Spleen (tissue), 11 donors: ENCODE measurements around the gene DPYD. TPM values are rescaled to one million over a fixed set of nuclear protein-coding genes. Genes with fewer than 3 reads are reported as not detected.

ENCODE experiments used
- DNase-seq: peaks from one replicate; pipeline ENCODE4 v3.0.0-alpha.2; 2020
- H3K27ac ChIP-seq, 8 donors: fragments of 200-600 bp; sonication (generic) in 7 of 8; 1 replicate in 4 of 8; 2 replicates in 4 of 8; pipeline versions ENCODE4 v1.5.0 to v1.8.0; 2016 to 2021; ENCODE audit warnings: inconsistent platforms in 4 of 8, mild to moderate bottlenecking in 4 of 8, moderate library complexity in 1 of 8
- H3K27me3 ChIP-seq, 7 donors: fragments of 200-600 bp; sonication (generic) in 6 of 7; replicated peaks in 1 of 7; 1 replicate in 4 of 7; 2 replicates in 3 of 7; pipeline versions ENCODE4 v1.5.0 to v1.8.0; 2016 to 2021; ENCODE audit warnings: inconsistent platforms in 3 of 7, mild to moderate bottlenecking in 1 of 7
- H3K36me3 ChIP-seq, 6 donors: fragments of 200-600 bp; sonication (generic) in 5 of 6; 1 replicate in 4 of 6; 2 replicates in 2 of 6; pipeline versions ENCODE4 v1.5.0 to v1.8.0; 2016 to 2021; ENCODE audit warnings: inconsistent platforms in 2 of 6
- H3K4me1 ChIP-seq, 6 donors: fragments of 200-600 bp; sonication (generic) in 5 of 6; 1 replicate in 3 of 6; 2 replicates in 3 of 6; pipeline versions ENCODE4 v1.5.0 to v1.8.0; 2016 to 2021; ENCODE audit warnings: inconsistent platforms in 3 of 6
- H3K4me3 ChIP-seq, 8 donors: fragments of 200-600 bp; sonication (generic) in 7 of 8; 1 replicate in 4 of 8; 2 replicates in 4 of 8; pipeline versions ENCODE4 v1.5.0 to v1.8.0; 2016 to 2021; ENCODE audit warnings: inconsistent platforms in 4 of 8, mild to moderate bottlenecking in 4 of 8, moderate library complexity in 2 of 8
- H3K9me3 ChIP-seq, 8 donors: fragments of 200-600 bp; sonication (generic) in 7 of 8; 1 replicate in 4 of 8; 2 replicates in 4 of 8; pipeline versions ENCODE4 v1.5.0 to v1.8.0; 2016 to 2021; ENCODE audit warnings: inconsistent platforms in 4 of 8
- POLR2A ChIP-seq, 3 donors: fragments of 450-650 bp; IDR thresholded peaks; one replicate each; pipeline ENCODE4 v1.5.1; 2017; ENCODE audit warnings: antibody characterized with exemption in 3 of 3, mild to moderate bottlenecking in 1 of 3
- POLR2AphosphoS5 ChIP-seq, 3 donors: sonication (generic); formaldehyde crosslinking; IDR thresholded peaks; one replicate each; pipeline ENCODE4 v1.5.1; 2017; ENCODE audit warnings: antibody characterized with exemption in 3 of 3
- WGBS, 5 donors: extraction: QIAGEN DNeasy Blood & Tissue Kit in 3 of 5; methylation state at CpG; one replicate each; pipeline versions ENCODE4 v1.1.5 to v1.1.7; 2013 to 2018; 5-methylcytosine and 5-hydroxymethylcytosine counted together
- intact Hi-C: fragments of 100-400 bp; cut with DNase I; formaldehyde crosslinking; loops from one replicate; pipeline ENCODE4 v1.15.0; 2023; ENCODE audit warnings: low total_unique reads
- polyA plus RNA-seq, 3 donors: library from polyadenylated mRNA; stranded (reverse); fragments of 200-250 nt; gene quantifications; one replicate each; pipeline ENCODE4 v1.2.1, GENCODE V29; 2013
- total RNA-seq, 7 donors: library from RNA; depleted of rRNA in 3 of 7; stranded (reverse); fragments of >200 nt in 3 of 7; fragmentation: NEBNext Ultra II Directional in 4 of 7; extraction: Animal tissue kit (Norgen Biotek cat#: 25700) in 4 of 7; gene quantifications; one replicate each; pipeline versions ENCODE4 v1.1.0 to v1.2.1, GENCODE V29; 2016 to 2021
- TF ChIP-seq, protein P1 (sequence below), 11 experiments: fragments of 200-600 bp in 7 of 11; fragments of 450-650 bp in 4 of 11; sonication (generic) in 4 of 11; IDR thresholded peaks in 8 of 11; conservative IDR thresholded peaks in 3 of 11; 1 replicate in 7 of 11; 2 replicates in 4 of 11; pipeline versions ENCODE4 v1.4.0 to v1.8.0; 2016 to 2021; ENCODE audit warnings: antibody characterized with exemption in 11 of 11, inconsistent platforms in 4 of 11, mild to moderate bottlenecking in 1 of 11
- donor health status: healthy with polysubstance abuse.
- donor health status: DM: no; HTN: no; CAD: no; lungs with moderate emphysema.
- donor health status: DM: no; HTN: no; CAD: no.
- donor health status: Bipolar disorder and iron deficiency.
- donor health status: healthy.
- donor health status: DM: no; HTN: no; CAD: no.
- donor health status: DM: yes; HTN: yes; CAD: no.

Gene DPYD
- total and polyA plus RNA-seq, 10 donors, result 7.3 to 114 (median 92.3) TPM

- intact Hi-C loops, result no loop called here
- no peaks in the 10 kb centered on the region for H3K27me3 ChIP-seq
- H3K27ac ChIP-seq, result no peak overlapping the region
- DNase-seq, result no peak
- H3K9me3 ChIP-seq, result no peaks in the 10 kb centered on the region
- H3K4me3 ChIP-seq, result no peak overlapping the region
- no peaks in the 10 kb centered on the region for H3K4me1 ChIP-seq
- 95 to 98% (median 98%) methylated on average over 4 of the region's 4 CpGs for WGBS, 5 donors
- peaks cover 0 to 31% (median 0%) of the 10 kb centered on the region in 6 donors for H3K36me3 ChIP-seq
- no peak for TF ChIP-seq POLR2A (IDR thresholded peaks at IDR 0.05)
- TF ChIP-seq, protein P1, sequence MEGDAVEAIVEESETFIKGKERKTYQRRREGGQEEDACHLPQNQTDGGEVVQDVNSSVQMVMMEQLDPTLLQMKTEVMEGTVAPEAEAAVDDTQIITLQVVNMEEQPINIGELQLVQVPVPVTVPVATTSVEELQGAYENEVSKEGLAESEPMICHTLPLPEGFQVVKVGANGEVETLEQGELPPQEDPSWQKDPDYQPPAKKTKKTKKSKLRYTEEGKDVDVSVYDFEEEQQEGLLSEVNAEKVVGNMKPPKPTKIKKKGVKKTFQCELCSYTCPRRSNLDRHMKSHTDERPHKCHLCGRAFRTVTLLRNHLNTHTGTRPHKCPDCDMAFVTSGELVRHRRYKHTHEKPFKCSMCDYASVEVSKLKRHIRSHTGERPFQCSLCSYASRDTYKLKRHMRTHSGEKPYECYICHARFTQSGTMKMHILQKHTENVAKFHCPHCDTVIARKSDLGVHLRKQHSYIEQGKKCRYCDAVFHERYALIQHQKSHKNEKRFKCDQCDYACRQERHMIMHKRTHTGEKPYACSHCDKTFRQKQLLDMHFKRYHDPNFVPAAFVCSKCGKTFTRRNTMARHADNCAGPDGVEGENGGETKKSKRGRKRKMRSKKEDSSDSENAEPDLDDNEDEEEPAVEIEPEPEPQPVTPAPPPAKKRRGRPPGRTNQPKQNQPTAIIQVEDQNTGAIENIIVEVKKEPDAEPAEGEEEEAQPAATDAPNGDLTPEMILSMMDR (IDR thresholded peaks at IDR 0.05 in 8 of 11, conservative IDR thresholded peaks at IDR 0.05 in 3 of 11), result no peak
- no peak for TF ChIP-seq POLR2AphosphoS5 (IDR thresholded peaks at IDR 0.05)
Observed at GRCh38 chr1:97563926-97564325, 356.9 kb downstream of the DPYD start.

- peaks cover 0 to 9% (median 0%) of the 10 kb centered on the region in 8 donors for H3K9me3 ChIP-seq
- TF ChIP-seq POLR2AphosphoS5 (IDR thresholded peaks at IDR 0.05) (no peak), POLR2A (IDR thresholded peaks at IDR 0.05) (no peak)
- TF ChIP-seq, protein P1 (IDR thresholded peaks at IDR 0.05 in 8 of 11, conservative IDR thresholded peaks at IDR 0.05 in 3 of 11), result no peak
- no peak for DNase-seq
- intact Hi-C loops, result no loop called here
- H3K4me1 ChIP-seq, result no peaks in the 10 kb centered on the region
- H3K27me3 ChIP-seq, result no peaks in the 10 kb centered on the region
- no peak overlapping the region for H3K27ac ChIP-seq
- H3K36me3 ChIP-seq, result peaks cover 0 to 31% (median 0%) of the 10 kb centered on the region in 6 donors
- no peak overlapping the region for H3K4me3 ChIP-seq
Observed at GRCh38 chr1:97562081-97562480, 358.8 kb downstream of the DPYD start.

DNA sequence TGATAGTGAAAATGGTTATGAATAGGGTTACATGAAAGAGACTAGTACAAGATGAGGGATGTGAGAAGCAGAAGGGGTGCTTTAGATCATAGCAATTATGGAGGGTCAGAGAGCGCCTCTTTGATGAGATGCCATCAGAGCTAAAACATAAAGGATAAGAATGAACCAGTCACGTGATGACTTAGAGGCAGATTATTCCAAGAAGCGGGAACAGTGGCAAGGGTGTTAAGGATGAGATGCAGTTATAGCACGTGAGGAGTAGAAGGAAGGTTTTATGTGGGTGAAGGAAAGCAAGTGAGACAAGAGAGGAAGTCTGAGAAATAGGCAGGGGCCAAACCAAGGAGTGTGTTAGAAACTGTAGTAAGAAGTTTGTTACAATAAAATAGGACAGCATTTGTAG lies 360.1 kb downstream of the DPYD start:
- H3K4me3 ChIP-seq, result no peak overlapping the region
- TF ChIP-seq, protein P1 (IDR thresholded peaks at IDR 0.05 in 8 of 11, conservative IDR thresholded peaks at IDR 0.05 in 3 of 11), result no peak
- TF ChIP-seq POLR2AphosphoS5 (IDR thresholded peaks at IDR 0.05), result no peak
- no peak for TF ChIP-seq POLR2A (IDR thresholded peaks at IDR 0.05)
- 92 to 98% (median 95%) methylated on average over 4 of the region's 4 CpGs for WGBS, 5 donors
- DNase-seq, result no peak
- no peak overlapping the region for H3K27ac ChIP-seq
- no peaks in the 10 kb centered on the region for H3K27me3 ChIP-seq
- H3K4me1 ChIP-seq, result no peaks in the 10 kb centered on the region
- H3K9me3 ChIP-seq, result peaks cover 0 to 9% (median 0%) of the 10 kb centered on the region in 8 donors
- intact Hi-C loops, result no loop called here
- H3K36me3 ChIP-seq, result peaks cover 0 to 26% (median 0%) of the 10 kb centered on the region in 6 donors

GRCh38 chr1:97553971-97554370 lies 366.9 kb downstream of the DPYD start:
- intact Hi-C loops, result no loop called here
- peaks cover 0 to 9% (median 0%) of the 10 kb centered on the region in 8 donors for H3K9me3 ChIP-seq
- DNase-seq, result no peak

More at GRCh38 chr1:97553971-97554370, 366.9 kb downstream of the DPYD start:
- Histone ChIP-seq H3K27ac (no peak overlapping the region), H3K36me3 (peaks cover 0 to 35% (median 0%) of the 10 kb centered on the region in 6 donors), H3K4me3 (no peak overlapping the region), H3K4me1 (no peaks in the 10 kb centered on the region), H3K27me3 (no peaks in the 10 kb centered on the region)
- WGBS, 5 donors, result 61 to 85% (median 75%) methylated on average over 2 of the region's 2 CpGs
- TF ChIP-seq, protein P1 (IDR thresholded peaks at IDR 0.05 in 8 of 11, conservative IDR thresholded peaks at IDR 0.05 in 3 of 11), result no peak
- TF ChIP-seq POLR2A (IDR thresholded peaks at IDR 0.05), result no peak
